NCI-H146 treated with DMSO at 0.1 percent for 48 hours (cell line): ENCODE results near the gene PCSK5.

Source experiments
- DNase-seq: peaks from one replicate; lab custom pipeline; 2025; ENCODE audit not compliant: unreplicated experiment; lab: John Stamatoyannopoulos, UW

PCSK5 gene

DNA sequence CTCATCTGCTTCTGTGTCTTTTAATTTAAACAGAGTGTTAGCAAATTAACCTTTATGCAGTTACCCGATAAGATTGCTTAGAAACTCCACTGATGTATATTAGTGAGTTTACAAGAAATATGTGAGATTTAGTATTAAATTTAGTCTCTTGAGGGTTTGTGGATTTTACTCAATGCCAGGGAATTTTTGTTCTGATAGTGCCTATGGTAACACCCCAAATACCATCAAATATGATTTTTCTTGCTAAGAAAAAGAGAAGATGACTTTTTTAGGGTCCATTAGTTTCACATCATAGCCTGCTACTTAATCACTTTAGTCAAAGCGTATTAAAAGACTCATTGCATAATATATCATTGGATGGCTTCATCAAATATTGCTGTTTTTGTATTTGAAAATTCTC is 224.9 kb downstream of the PCSK5 start:
- DNase-seq, result no peak

DNA sequence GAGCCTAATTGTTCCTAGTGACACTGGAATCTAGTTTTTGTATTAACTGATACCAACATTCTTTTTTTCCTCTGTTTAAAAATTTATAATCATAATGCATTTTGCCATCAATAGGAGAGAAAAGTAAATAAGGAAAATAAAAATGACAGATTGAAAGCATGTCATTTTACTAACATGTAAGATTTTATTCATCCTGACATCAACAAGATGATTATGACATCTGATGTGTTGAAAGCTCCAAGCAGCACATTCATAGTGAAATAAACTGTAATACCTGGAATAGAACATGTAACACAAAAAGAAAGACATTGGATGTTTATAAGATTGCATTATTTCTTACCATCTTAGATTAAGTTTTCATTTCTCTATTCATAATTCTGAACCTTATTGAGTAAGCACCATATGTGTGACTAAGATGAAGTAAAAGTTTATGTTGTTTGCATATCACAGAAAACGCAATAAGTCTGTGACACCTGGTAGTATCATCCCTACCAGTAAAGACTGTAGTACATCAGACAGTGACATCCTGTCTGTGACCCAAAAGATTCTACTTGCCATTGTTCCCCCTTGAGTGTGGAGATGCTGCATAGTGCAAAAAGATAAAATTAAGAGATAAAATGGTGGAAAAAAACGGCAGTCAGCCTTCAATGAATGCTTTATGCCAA is 225.6 kb downstream of the PCSK5 start:
- no peak for DNase-seq

DNA sequence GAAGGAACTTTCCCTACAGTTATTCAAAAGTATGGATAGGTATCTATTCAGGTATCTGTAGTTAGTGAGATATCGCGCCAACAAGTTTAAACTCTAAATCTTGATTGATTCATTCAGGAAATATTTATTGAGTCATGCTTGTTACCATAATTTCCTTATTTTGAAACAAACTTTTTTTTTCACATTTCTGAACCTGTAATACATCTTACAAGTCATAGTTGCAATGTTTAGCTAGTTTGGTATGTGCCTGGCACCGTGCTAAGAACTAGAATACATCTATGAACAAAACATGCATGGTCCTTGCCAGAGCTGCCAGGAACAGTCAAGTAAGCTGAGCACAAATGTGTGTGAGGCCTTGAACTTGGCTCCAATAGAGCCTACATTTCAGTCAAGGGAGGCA is 226.4 kb downstream of the PCSK5 start:
- DNase-seq, result no peak

DNA sequence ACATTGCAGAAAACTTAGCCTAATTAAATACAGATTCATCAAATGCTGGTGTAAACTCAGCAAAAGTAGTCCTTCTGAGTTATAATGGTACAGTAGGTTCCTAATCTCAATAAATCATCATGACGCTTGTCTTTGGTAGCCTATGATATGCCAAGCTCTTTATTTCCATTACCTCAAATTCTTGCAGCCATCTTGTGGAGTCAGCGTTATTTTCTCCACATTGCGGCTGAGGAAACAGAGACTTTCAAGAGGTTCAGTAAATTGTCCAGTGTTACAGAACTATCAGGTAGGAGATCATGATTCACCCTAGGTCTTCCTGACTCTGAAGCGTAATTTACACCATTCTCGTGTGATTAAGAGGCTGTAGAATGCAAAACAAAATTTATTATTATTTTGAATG is 237.2 kb downstream of the PCSK5 start:
- no peak for DNase-seq

DNA sequence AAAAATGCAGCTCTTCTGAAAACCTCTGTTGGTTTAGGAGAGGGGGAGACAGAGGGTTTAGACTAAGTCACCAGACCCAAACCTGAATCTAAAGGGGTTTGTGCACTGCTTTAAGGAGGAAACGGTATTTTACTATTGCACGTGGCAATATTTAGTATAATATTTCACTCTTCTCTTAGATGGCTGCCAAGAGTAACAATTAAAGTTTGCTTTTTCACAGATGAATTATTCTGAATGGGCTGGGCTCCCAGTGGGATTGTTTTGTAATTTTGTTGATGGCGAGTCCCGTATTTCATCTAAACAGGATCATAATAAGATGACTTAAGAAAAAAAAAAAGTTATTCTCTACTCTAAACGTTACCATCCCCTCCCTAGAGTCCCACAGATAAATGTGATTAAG is 245.4 kb downstream of the PCSK5 start:
- no peak for DNase-seq

DNA sequence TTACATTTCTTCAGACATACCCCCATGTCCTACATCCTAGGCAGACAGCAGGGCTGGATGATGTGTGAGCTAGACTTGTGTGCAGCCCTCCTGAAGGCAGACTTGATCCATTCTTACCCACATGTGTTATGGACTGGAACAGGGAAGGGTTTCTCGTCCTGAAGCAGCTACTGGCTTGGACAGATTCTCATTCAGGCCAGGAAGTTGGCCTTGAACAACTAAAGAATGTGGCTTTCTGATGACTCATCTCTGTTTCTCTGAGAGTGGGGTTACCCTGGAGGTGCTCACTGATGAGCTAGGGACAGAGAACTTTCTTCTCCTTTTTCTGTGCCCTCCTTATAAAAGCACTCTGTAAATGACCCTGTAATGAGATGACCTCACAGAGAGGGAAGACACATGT is 246.5 kb downstream of the PCSK5 start:
- DNase-seq, result no peak

DNA sequence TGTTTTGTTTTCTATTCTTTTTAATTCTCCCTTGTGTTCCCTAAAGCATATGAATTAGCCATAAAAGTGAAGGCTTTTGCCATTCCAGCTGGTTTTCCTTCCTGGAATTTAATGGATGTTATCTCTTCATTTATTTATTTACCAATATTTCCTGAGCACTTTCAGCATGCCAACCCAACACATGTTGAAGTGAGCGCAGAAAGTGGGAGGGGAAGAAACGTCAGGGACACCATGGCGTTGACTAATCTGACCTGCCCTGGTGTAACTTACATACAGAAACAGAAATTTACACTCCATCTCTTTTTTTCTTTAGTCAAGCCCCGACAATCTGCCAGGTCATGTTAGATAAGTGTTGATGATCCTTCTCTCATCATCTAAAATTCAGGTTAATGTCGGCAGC is 247.5 kb downstream of the PCSK5 start:
- no peak for DNase-seq

DNA sequence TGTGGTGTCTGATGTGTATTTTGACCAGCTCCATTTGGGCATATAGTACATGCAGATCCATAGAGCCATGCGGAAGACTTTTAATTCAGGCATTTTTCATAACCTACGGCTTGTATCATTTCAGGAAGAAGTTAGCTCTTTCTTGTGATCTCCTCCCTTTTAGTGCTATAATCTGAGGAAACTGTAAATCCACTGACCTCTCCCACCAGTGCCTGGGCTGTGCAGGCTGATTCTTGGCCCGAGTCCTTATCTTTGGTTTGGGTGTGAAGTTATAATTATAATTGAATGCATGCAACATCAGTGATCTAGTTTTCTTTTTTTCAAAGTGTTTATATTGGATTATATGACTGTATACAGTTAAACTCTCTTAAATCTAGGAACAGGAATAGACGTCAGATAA is 247.9 kb downstream of the PCSK5 start:
- no peak for DNase-seq

DNA sequence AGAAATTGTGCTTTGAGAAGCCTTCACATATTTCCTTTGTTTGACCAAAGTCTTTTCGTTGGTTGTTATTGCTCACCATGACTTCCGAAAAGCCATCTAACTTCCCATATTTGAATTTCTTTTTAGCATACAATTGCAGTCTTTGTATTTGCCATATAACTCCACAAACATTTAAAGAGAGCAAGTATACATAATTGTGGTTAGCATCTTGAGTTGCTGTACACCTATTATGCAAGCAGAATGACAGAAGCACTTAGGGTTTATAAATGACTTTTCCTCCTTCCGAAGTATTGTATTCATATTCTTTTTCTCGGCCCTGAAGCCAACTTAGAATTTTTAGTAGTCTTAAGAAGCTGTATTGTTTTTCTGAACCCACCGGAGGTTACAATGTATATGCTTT is 253.4 kb downstream of the PCSK5 start:
- DNase-seq, result no peak

DNA sequence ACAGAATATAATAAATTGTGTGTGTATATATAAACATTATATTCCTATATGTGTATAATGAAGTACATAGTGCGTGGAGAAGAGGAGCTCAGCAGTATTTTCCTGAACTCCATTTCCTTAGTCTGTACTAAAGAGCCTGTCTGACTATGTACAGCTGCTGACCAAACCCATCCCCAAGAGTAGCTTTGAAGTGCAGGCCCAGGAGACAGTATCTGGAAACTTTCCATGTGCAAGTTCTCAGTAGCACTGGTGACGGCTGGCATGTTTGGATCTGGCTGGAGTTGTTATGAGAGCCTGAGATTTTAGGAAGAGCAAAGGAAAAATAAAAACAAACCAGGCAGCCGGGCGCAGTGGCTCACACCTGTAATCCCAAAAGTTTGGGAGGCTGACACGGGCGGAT is 259.5 kb downstream of the PCSK5 start:
- no peak for DNase-seq

DNA sequence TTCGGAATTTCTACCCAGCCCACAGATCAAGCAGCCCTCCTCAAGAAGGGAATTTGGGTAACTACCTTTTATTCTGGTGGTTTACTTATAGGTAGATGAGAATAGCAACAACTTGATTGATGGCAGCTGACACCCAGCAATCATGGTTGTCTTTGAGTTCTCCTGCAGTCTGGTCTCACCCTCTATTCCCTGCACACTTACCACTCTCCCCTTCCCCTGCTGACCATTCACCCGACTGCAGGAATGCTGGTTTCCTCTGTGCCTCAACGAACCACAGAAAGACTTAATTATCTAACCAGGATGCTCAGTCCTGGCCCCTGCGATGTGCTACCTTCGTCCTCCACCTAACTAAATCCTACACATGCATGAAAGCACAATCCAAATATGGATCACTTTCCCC is 260.8 kb downstream of the PCSK5 start:
- DNase-seq, result no peak

DNA sequence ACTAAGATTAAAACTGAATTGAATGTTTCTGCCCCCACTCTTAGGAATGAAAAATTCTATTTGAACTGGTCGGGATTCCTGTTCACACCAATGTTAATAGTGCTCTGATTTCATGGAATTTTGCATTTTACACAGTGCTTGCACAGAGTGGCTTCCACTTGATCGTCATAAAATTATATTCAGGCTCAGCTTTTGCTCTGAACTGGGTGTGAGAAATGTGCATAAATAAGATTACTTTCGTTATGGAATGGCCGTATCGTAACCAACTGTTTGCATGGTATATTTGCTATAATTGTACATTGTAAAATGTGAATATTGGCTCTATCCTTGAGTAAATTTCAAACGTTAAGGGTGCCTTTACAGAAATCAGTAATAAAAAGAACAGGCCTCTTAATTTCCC is 262.9 kb downstream of the PCSK5 start:
- DNase-seq, result no peak

DNA sequence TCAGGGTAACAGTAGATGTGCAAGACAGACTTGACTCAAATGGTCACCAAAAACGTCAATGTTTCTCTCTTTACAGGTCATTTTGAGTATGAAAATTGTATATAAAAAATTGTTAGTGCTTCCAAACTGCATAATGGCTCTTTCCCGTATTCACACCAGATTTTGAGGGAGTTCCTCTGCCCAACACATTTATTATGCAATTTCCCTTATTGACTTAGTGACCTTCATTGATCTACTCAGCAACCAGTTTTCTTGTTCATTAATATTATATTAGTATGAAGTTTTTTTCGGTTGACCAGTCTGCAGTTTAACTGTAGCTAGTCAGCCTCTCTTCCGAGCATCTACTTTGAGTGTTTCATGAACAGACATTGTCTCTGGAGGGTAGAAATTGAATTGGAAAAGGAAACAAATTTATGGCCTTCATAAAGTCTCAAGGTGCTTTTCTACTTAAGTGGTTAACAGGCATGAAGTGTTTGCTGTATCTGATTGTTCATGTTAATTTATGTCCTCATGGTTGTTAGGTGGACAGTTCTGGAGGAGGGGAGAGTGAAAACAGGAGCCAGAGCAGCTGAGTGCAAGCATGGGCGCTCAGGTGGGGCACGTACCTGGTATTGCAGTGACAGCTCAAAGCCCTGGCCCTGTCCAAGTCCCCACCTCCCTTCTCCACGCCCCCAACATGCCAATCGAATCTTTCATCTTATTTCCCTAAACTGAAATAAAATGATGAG is 263.6 kb downstream of the PCSK5 start:
- DNase-seq, result no peak

DNA sequence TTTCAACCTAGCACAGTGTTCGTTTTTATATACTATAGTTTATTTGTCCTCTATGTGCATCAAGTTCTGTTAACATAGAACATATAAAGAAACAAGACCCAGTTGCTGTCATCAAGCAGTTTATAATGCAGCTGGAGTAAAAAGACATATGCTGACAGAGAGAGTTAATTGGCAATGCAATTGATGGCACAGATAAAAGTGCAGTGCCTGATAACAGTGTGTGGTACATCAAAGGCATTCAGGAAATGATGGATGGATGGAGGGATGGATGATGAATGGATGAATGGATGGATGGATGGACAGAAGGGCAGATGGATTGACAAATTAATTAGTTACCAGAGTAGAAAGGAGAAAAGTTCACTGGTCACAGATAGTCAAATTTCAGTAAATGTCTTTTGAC is 264.9 kb downstream of the PCSK5 start:
- DNase-seq, result no peak

DNA sequence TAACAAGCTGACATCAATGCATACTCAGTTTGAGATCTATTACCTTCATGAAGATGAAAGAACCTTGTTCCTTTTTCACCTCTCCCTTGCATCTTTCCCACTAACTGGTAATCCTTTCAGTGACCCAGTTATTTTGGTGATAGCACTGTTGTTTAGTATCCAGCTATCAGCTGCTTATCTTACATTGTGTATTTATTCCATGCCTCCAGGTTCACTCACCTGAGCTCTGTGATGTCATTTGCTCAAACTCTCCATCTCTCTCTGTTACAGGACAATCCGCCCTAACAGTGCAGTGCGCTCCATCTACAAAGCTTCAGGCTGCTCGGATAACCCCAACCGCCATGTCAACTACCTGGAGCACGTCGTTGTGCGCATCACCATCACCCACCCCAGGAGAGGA is 268.2 kb downstream of the PCSK5 start:
- DNase-seq, result no peak

DNA sequence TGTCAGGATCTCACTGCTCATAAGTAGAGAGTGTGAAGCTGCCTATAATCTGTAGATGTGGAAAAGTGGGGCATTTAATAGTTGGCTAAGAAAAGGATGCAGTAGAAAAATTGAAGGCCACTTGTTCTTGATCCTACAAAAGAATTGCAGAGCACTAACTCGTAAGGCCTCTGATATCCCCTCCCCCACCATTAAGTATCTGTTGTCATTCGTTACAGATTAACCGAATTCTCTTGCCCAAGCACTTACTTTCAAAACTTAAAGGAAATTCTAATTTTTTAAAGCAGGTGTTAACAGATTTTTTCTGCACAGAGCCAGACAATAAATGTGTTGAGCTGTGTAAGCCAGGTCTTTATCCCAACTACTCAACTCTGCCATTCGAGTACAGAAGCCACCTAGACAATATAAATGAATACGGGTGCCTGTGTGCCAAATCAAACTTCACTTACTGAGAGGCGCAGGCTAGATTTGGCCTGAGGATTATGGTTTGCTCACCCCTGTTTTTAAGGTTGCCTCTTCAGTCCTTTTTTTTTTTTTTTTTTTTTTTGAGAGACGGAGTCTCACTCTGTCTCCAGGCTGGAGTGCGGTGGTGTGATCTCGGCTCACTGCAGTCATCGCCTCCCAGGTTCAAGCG is 268.9 kb downstream of the PCSK5 start:
- DNase-seq, result no peak

DNA sequence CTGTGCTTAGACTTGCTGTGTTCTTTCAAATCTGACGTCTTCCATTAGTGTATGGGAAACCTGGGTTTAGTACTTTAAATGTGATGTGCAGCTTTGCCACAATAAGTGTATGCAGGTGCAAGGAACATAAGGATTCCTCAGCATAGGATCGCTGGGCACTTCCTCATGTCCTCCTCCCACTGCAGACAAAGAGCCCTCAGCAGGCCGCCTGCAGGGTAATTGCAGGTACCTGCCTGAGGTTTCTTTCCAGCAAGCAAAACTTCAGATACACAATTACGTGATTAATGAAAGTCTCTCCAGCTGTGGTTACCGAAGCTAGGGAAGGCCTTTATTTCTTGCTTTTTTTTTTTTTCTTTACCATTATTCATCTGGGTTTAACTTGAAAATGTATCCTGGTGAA is 270.6 kb downstream of the PCSK5 start:
- peak; percentile 8 for DNase-seq

DNA sequence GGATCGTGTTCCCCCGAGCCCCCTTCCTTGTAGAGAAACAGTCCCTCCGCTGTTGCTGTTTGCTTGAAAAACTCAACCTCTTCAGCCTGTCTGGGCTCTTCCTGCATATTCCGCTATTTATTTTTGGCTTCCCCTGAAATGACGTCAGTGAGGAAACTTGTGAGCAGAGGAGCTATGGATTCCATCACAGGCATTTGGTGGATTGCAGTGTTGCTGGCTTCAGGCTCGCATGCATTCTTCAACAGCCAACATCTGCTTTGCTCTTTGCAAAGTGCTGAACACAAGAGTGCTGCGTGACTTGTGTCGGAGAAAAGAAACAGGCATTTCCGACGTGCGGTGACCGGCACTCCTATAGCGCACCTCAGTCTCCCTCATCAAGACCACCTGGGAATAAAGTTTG is 271.1 kb downstream of the PCSK5 start:
- no peak for DNase-seq

DNA sequence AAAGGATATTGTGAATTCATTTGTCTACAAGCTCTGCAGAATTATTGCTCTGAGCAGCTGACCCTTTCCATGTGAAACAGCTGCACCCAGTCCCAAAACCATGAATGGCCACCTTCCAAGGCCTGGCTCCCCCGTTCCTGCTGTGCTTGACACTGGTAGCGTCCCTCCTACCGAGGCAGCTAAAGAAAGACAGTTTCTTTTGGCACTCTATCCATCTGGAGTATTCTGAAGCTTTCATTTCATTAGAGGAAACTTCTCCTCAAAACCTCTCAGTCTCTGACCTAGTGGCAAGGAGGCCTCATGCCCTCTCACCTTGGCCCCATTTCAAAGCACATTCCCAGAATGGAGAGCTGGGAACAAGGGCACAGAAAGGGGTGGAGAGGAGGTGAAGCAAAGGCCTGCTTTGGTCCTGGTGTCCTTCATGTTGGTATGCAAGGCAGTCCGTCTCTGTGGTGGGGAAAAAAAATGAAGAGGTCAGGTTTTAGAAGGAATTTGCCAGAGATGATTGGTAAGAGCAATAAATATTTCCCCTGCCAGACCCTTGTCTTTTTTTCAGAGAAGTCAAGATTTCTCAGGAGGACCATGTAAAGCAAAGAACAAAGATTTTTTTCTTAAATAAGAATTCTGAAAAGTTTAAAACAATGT is 271.7 kb downstream of the PCSK5 start:
- no peak for DNase-seq

DNA sequence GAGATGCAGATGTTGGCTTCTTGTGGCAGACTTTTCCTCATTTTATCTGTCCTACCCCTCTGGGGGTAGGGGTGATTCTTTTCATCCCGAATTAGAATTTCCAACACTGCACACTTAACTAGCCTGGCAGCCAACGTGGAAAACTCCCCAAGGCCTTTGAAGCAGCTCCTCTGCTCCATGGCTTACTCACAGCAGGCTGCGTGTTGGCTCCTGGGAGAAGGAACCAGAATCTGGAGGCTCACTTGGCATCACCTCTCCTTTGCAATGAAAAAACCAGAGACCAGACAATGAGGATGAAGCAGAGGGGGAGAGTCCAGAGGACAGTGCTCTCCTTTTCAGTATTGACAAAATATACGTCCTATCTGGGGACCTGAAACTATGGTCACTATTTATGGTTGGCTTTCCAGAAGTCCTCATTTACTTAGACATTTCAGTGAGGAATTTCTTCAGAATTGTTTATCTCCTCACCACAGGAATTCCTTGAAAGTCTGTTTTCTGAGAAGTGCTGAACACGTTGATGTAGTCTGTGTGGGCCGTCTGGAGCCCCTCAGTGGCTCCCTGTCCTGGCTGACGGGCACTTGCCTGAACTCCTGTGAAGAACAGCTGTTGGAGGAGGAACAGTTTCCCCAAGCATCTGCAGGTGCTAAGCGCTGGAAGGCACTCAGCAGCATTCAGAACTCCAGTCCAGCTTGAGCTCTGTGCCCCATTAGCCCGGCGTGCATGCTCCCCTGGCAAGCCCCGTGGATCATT is 272.5 kb downstream of the PCSK5 start:
- no peak for DNase-seq

DNA sequence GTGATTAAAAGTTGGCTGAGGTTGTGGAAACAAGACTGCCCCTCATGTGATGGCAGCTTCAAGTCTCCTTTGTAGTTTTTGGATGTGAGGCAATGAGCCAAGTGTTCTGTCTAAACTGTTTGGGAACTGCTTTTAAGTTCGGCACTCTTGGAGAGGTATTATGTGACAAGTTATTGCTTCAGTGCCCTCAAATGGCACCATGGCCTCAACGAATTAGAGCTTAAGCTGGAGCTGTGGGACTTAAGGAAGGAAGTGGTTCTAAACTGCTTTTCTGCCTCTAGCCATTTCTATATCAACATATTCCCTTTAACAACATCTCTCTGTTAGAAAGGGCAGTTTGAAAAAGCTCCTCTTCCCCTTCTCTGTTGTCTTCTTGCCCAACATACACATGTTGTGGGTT is 276.1 kb downstream of the PCSK5 start:
- DNase-seq, result no peak
